ENCODE results near the gene CCNY. TPM values are rescaled to one million over a fixed set of nuclear protein-coding genes. Genes with fewer than 3 reads are reported as not detected.

CCNY gene
- total RNA-seq, 1 experiment from 2014 or later: 53.3 TPM

DNA sequence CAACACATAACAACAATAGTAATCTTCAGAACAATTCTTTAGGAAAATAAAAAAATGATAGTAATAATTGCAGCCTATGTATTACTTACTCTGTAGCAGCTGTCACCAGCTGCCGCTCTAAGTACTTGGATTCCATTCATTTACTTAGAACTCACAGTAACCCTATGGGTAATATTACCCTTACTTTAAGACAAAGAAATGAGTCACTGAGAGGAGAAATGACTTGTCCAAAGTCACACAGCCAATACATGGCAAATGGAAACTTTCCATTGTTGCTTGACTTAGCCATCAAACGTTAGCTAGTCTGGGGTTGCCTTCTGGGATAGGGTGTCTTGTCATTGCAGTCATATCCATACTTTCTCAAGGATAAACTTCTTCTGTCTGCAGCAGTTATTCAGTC is 3.6 kb downstream of the CCNY start (continued):
- TF ChIP-seq, protein P1, sequence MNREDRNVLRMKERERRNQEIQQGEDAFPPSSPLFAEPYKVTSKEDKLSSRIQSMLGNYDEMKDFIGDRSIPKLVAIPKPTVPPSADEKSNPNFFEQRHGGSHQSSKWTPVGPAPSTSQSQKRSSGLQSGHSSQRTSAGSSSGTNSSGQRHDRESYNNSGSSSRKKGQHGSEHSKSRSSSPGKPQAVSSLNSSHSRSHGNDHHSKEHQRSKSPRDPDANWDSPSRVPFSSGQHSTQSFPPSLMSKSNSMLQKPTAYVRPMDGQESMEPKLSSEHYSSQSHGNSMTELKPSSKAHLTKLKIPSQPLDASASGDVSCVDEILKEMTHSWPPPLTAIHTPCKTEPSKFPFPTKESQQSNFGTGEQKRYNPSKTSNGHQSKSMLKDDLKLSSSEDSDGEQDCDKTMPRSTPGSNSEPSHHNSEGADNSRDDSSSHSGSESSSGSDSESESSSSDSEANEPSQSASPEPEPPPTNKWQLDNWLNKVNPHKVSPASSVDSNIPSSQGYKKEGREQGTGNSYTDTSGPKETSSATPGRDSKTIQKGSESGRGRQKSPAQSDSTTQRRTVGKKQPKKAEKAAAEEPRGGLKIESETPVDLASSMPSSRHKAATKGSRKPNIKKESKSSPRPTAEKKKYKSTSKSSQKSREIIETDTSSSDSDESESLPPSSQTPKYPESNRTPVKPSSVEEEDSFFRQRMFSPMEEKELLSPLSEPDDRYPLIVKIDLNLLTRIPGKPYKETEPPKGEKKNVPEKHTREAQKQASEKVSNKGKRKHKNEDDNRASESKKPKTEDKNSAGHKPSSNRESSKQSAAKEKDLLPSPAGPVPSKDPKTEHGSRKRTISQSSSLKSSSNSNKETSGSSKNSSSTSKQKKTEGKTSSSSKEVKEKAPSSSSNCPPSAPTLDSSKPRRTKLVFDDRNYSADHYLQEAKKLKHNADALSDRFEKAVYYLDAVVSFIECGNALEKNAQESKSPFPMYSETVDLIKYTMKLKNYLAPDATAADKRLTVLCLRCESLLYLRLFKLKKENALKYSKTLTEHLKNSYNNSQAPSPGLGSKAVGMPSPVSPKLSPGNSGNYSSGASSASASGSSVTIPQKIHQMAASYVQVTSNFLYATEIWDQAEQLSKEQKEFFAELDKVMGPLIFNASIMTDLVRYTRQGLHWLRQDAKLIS (CRISPR knock-in tag; IDR thresholded peaks at IDR 0.05; ENCODE audit: borderline replicate concordance): no peak
- TF ChIP-seq CREM (CRISPR knock-in tag; IDR thresholded peaks at IDR 0.05): no peak

DNA sequence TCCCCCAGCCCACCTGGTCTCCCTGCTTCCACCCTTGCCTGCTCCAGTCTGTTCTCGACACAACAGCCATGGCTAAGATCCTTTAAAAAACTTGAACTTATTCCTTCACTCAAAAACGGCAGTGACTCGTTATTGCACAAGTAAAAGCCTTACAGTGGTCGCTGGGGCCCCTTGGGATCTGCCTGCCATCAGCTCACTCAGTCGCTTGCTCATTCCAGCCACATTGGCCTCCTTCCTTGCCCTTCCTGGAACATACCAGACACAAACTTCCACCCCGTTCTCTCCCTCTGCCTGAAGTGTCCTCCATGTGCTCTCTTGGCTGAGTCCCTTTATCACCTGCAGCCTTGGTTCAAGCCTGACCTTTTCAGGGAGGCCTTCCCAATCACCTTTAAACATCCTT is 4.7 kb downstream of the CCNY start:
- ATAC-seq (no peak), DNase-seq (ENCODE audit: low spot score) (no peak)
- POLR2A ChIA-PET: interaction anchor here (0.5 kb wide), 1 partner anchor 13 kb away, joined by 5 read pairs; no protein-coding TSS in a partner anchor
- Mint-ChIP-seq H3K4me1 (peaks cover 30% of the 10 kb centered on the region), H3K9me3 (no peaks in the 10 kb centered on the region), H3K27ac (no peak overlapping the region; the same call in 1 of the 2 replicates), H3K4me3 (no peak overlapping the region), H3K27me3 (ENCODE audit: low read depth) (peaks cover 4% of the 10 kb centered on the region; the same call in 1 of the 2 replicates), H3K36me3 (peaks cover 2% of the 10 kb centered on the region)
- CTCF ChIA-PET: interaction anchor here (0.7 kb wide), 1 partner anchor 355 kb away, joined by 3 read pairs; no protein-coding TSS in a partner anchor
- TF ChIP-seq FOXP1 (CRISPR knock-in tag; IDR thresholded peaks at IDR 0.05; ENCODE audit: borderline replicate concordance) (no peak), NFYB (CRISPR knock-in tag; conservative IDR thresholded peaks at IDR 0.05; ENCODE audit: low read depth) (no peak), ZNF396 (CRISPR knock-in tag; IDR thresholded peaks at IDR 0.05; ENCODE audit: borderline replicate concordance) (no peak), TP53 (CRISPR knock-in tag; IDR thresholded peaks at IDR 0.05) (no peak), SOX15 (CRISPR knock-in tag; IDR thresholded peaks at IDR 0.05) (no peak), JUN (CRISPR knock-in tag; IDR thresholded peaks at IDR 0.05) (no peak), ZNF416 (CRISPR knock-in tag; IDR thresholded peaks at IDR 0.05) (no peak), CBFB (CRISPR knock-in tag; IDR thresholded peaks at IDR 0.05; ENCODE audit: low read depth) (no peak), ZNF219 (CRISPR knock-in tag; IDR thresholded peaks at IDR 0.05; ENCODE audit: borderline replicate concordance) (no peak)
- TF ChIP-seq, protein P2, sequence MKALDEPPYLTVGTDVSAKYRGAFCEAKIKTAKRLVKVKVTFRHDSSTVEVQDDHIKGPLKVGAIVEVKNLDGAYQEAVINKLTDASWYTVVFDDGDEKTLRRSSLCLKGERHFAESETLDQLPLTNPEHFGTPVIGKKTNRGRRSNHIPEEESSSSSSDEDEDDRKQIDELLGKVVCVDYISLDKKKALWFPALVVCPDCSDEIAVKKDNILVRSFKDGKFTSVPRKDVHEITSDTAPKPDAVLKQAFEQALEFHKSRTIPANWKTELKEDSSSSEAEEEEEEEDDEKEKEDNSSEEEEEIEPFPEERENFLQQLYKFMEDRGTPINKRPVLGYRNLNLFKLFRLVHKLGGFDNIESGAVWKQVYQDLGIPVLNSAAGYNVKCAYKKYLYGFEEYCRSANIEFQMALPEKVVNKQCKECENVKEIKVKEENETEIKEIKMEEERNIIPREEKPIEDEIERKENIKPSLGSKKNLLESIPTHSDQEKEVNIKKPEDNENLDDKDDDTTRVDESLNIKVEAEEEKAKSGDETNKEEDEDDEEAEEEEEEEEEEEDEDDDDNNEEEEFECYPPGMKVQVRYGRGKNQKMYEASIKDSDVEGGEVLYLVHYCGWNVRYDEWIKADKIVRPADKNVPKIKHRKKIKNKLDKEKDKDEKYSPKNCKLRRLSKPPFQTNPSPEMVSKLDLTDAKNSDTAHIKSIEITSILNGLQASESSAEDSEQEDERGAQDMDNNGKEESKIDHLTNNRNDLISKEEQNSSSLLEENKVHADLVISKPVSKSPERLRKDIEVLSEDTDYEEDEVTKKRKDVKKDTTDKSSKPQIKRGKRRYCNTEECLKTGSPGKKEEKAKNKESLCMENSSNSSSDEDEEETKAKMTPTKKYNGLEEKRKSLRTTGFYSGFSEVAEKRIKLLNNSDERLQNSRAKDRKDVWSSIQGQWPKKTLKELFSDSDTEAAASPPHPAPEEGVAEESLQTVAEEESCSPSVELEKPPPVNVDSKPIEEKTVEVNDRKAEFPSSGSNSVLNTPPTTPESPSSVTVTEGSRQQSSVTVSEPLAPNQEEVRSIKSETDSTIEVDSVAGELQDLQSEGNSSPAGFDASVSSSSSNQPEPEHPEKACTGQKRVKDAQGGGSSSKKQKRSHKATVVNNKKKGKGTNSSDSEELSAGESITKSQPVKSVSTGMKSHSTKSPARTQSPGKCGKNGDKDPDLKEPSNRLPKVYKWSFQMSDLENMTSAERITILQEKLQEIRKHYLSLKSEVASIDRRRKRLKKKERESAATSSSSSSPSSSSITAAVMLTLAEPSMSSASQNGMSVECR (CRISPR knock-in tag; IDR thresholded peaks at IDR 0.05; ENCODE audit: borderline replicate concordance): no peak
- TF ChIP-seq, protein P3, sequence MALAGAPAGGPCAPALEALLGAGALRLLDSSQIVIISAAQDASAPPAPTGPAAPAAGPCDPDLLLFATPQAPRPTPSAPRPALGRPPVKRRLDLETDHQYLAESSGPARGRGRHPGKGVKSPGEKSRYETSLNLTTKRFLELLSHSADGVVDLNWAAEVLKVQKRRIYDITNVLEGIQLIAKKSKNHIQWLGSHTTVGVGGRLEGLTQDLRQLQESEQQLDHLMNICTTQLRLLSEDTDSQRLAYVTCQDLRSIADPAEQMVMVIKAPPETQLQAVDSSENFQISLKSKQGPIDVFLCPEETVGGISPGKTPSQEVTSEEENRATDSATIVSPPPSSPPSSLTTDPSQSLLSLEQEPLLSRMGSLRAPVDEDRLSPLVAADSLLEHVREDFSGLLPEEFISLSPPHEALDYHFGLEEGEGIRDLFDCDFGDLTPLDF (CRISPR knock-in tag; IDR thresholded peaks at IDR 0.05): no peak
- TF ChIP-seq, protein P1 (CRISPR knock-in tag; IDR thresholded peaks at IDR 0.05; ENCODE audit: borderline replicate concordance): no peak
- TF ChIP-seq, protein P4, sequence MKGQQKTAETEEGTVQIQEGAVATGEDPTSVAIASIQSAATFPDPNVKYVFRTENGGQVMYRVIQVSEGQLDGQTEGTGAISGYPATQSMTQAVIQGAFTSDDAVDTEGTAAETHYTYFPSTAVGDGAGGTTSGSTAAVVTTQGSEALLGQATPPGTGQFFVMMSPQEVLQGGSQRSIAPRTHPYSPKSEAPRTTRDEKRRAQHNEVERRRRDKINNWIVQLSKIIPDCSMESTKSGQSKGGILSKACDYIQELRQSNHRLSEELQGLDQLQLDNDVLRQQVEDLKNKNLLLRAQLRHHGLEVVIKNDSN (CRISPR knock-in tag; IDR thresholded peaks at IDR 0.05): no peak
- TF ChIP-seq, protein P5, sequence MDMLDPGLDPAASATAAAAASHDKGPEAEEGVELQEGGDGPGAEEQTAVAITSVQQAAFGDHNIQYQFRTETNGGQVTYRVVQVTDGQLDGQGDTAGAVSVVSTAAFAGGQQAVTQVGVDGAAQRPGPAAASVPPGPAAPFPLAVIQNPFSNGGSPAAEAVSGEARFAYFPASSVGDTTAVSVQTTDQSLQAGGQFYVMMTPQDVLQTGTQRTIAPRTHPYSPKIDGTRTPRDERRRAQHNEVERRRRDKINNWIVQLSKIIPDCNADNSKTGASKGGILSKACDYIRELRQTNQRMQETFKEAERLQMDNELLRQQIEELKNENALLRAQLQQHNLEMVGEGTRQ (CRISPR knock-in tag; IDR thresholded peaks at IDR 0.05): no peak
- TF ChIP-seq, protein P6, sequence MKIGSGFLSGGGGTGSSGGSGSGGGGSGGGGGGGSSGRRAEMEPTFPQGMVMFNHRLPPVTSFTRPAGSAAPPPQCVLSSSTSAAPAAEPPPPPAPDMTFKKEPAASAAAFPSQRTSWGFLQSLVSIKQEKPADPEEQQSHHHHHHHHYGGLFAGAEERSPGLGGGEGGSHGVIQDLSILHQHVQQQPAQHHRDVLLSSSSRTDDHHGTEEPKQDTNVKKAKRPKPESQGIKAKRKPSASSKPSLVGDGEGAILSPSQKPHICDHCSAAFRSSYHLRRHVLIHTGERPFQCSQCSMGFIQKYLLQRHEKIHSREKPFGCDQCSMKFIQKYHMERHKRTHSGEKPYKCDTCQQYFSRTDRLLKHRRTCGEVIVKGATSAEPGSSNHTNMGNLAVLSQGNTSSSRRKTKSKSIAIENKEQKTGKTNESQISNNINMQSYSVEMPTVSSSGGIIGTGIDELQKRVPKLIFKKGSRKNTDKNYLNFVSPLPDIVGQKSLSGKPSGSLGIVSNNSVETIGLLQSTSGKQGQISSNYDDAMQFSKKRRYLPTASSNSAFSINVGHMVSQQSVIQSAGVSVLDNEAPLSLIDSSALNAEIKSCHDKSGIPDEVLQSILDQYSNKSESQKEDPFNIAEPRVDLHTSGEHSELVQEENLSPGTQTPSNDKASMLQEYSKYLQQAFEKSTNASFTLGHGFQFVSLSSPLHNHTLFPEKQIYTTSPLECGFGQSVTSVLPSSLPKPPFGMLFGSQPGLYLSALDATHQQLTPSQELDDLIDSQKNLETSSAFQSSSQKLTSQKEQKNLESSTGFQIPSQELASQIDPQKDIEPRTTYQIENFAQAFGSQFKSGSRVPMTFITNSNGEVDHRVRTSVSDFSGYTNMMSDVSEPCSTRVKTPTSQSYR (CRISPR knock-in tag; IDR thresholded peaks at IDR 0.05): no peak
- TF ChIP-seq, protein P7, sequence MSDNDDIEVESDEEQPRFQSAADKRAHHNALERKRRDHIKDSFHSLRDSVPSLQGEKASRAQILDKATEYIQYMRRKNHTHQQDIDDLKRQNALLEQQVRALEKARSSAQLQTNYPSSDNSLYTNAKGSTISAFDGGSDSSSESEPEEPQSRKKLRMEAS (CRISPR knock-in tag; IDR thresholded peaks at IDR 0.05): no peak

All from WTC11 (cell line).